Hematopoietic multipotent progenitor cell treated with erythropoietin and hydrocortisone succinate and interleukin-3 and kit ligand, for 4 days (in vitro differentiated cells): Measurements from ENCODE around the gene USP25.
A peak's percentile ranks its signal among the peaks of the same experiment; 100 is the strongest.

Experiments
- DNase-seq: peaks from one replicate; pipeline ENCODE4 v3.0.0-alpha.2; 2015

The USP25 gene

DNA sequence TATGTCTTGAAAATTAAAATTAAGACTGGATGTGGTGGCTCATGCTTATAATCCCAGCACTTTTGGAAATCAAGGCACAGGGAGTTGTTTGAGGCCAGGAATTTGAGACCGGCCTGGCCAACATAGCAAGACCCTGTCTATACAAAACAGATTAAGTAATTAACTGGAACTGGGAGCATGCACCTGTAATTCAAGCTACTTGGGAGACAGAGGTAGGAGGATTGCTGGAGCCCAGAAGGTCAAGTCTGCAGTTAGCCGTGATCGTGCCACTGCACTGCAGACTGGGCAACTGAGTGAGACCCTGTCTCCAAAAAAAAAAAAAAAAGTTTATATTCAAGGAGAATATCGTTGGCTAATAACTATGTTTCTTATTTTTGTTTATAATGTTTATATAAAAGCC, 139.2 kb downstream of the USP25 start:
- no peak for DNase-seq

DNA sequence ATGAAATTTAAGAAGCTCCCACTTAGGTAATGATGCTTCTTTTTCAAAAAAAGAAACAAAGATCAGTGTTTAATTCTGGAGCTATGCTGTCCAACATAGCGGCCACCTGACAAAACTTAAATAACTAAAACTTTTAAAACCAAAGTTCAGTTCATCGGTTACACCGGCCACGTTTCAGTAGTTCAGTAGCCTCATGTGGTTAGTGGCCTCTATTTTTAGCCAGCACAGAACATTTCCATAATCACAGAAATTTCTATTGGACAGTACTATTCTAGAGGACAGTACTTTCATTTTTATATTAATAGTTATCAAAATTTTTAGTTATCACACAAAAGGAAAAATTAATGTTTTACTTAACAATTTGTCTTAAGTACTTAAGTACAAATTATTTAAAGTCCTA, 141.0 kb downstream of the USP25 start:
- no peak for DNase-seq

DNA sequence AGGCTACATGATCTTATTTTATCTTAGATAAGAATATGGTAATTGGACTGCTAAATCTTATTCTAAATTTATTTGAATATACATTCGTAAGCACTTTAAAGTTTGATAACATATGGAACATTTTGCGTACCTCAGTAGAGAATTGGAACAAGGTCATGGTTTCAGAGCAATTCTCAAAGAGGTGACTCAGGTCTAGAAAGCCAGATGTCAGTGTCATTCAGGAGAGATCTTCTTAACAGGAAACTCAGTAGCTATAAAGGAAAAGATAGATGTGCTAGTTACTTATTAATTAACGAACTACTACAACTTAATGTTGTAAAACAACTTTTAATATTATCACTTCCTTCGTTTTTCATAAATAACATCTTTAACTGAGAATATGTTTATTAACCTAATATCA, 142.5 kb downstream of the USP25 start:
- no peak for DNase-seq

DNA sequence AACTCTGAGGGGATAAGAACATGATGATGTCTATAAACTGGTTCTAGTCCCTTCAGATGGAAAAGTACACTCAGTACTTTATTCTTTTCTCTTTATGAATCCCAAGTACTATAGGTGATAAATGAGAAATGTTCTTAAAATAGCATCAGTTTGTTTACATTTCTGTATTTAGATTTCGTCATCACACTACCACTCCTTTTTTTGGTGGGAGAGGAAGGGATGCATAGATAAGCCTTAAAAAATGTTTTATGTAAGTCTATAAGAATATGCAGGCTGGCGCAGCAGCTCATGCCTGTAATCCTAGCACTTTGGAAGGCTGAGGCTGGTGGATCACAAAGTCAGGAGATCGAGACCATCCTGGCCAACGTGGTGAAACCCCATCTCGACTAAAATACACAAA, 144.8 kb downstream of the USP25 start:
- DNase-seq, result no peak

DNA sequence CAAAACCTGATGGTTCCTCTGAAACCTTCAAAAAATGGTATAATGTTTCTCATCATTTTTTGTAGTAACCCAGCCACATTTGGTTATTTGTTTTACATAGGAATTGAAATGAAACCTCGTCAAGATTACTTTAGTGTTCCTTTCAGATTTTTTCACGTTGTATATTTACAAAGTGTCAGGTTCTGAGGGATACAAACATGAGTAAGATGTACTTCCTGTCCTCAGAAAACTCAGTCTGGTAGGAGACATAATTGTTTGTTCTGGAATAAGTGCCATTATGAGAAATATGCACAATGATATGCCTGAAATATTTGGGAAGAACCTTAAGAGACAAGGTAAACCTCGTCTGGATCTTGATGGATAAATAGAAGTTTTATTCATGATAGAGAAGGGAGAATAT, 145.5 kb downstream of the USP25 start:
- DNase-seq, result no peak

DNA sequence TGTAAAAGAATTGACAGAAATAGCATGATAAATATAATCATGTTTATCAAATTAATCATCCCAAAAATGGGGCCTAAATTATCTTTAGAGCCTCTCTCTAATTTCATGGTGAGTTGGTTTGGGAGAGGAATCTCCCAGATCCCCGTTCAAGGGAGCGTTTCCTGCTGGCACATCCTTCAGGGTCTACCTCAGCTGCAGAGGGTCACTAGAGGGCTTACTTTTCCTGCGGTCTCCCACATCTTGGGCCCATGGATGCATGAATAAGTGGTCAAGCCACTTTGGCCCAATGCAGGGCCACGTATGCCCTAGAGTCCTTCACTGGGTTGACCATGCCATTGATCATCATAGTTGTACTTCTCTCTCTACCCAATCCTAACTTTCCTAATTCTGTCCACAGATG, 164.1 kb downstream of the USP25 start:
- DNase-seq, result no peak

DNA sequence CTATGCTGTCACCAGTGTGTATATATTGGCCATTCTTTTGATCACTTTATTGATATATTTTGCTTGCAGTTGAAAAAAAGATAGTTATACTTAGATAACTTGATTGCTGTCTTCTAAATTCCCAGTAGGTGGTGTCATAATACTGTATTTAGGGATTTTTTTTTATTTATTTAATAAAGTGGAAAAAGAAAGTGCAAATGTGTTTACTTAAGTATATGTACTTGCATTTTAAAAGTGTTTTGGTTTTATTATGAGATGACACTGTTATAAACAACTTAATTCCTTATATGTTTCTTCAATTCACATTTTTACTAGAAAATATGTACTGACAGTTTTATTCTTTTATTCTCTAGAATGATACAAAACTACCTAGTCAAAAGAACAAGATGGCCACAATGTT, 164.8 kb downstream of the USP25 start:
- DNase-seq, result peak; percentile 36

DNA sequence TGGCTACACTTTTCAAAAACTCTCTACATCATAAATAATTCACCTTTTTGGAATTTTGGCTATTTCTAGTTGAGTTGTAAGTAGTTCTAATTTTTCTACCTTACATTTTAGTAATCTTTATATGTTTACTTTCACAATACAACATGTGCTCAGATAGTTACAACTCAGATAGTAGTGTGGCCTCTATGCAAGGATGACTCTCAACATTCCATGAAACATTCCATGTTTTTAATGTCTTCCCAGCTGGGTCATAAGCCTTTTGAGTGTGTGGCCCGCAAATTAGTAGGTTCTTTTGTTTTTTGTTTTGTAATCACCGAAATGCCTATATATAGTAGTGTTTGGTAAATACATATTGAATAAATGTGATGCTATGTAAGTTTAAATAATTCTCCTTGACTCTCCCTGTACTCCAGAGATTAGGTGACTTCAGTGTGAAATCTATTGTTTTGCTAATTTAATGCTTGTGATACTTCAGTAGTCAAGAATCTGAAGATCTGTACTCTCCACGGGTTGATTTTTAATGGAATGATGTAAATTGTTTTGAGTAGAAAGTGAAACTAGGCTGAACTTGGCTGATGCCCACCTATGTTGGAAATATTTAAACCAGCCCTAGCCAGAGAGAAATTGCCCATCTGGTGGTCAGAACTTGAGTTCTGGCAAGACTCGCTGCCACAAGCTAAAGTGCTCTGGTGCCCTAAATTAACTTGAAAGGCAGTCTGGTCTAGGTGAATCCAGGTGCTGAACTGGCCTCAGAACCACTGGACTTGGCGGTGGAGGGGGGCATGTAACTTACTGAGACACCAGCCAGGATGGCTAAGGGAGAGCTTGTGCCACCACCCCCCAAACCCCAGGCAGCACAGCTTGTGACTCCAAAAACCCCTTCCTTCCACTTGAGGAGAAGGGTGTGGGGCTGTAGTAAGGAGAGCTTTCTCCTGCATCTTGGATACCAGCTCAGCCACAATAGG, 165.6 kb downstream of the USP25 start:
- no peak for DNase-seq

DNA sequence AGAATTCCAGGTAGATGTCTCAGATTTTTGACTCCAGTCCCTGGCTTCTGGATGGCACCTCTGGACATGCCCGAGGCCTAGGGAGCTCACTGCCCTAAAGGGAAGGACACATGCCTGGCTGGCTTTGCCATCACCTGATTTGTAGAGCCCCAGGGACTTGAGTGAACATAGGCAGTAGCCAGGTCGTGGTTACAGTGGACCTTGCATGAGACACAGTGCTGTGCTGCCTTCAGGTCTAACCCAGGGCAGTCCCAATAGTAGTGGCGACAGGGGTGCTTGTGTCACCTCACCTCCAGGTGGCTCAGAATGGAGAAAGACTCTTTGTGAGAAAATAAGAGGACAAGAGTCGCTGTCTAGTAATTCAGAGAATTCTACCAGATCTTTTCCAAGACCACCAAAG, 166.7 kb downstream of the USP25 start:
- no peak for DNase-seq

DNA sequence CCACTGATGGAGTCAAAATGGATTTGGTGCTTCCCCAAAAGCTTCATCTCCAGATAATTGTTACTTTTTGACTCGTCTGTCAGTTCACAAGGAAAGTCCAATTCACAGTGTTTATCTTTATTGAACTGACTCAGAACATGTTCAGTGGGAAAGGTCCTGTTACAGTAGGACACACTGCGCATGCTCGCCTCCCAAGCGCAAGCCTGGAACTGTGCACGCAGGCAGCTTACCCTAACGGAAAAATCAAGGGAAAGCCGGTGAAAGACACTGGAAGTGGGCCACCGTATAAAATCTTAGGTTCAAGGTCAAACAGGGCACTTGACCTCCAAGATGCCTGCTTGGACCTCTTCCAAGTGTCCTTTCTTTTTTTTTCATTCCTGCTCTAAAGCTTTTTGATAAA, 174.6 kb downstream of the USP25 start:
- DNase-seq, result no peak

DNA sequence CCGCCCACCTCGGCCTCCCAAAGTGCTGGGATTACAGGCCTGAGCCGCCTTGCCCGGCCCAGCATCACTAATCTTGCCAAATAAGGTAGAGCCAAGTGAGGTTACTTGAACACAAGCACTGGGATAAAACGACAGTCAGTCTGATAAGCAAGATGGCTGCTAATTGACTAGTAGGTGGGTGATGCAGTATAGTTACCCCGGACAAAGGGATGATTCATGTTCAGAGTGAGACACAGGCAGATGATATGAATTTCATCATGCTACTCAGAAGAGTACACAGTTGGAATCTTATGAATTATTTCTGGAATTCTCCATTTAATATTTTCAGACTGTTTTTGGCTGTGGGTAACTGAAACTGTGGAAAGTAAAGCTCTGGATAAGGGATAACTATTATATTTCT, 178.4 kb downstream of the USP25 start:
- no peak for DNase-seq

DNA sequence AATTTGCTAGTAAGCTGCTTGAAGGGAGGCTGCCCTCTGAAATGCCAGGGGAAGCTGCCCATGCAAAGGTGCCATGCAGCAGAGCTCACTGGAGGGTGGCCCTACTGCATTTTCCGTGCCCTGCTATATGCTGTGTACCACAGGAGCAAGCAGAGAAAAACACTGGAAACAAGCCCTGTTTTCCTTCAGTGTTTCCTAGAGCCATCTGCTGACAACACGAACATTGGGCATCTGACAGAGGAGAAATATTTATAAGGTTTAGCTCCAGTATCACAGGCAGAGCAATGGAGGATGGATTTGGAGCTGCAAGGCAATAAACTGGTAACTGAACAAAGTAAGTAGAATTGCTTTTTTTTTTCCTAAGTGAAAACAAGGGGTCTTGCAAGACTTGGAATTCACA, 198.4 kb downstream of the USP25 start:
- DNase-seq, result no peak

DNA sequence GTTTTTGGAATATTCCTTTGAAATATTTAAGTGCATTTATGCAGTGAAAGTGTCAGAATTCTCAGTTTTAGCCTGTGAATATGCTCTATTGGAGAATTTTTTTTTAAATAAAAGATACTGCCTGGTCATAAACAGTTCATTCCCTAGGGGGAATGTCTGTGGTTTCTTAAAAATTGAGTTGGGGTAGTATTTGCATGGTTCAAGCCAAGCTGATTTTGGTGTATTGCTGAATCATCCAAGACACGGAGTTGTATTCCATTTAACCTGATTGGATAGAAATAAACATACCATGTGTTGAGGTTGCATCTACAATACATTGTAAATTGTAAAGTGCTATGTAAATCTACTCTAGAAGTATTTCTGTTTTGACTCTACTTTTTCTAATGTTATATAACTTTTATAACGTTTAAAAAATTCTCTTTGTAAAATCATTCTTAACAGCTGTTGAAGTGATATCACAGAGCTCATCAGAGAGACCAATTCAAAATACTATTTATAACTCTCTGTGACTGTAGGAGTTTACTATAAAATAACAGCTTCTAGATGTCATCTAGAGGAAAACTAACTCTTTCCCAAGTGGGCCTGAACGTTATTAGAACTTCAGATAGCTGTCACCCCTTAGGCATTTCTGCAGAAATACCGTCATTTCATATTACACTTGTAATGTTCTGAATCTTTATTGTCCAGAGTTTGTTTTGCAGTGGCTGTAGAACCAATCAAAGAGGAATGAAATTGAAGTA, 199.1 kb downstream of the USP25 start:
- no peak for DNase-seq

DNA sequence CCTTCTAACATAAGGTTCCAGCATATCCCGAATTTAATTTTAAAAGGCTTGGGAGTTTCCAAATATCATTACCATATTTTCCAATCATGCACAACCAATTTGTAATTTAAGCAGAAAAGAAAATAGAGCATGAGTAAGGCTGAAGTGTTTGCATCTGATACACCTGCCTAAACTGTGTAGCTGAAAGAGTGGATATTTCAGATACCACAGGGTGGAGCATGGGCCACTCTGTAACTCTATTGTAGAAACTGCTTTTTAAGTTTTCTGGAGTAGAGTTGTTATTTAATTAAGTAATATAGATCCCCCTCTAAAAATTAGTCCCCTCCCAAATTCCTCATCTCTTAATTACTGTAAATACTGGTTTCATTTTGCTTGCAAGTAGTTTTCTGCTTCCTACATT, 199.8 kb downstream of the USP25 start:
- no peak for DNase-seq
